ENCODE measurements around the gene NKG7. TPM values are rescaled to one million over a fixed set of nuclear protein-coding genes. Genes with fewer than 3 reads are reported as not detected.

NKG7 gene
- total RNA-seq, 1 experiment from 2014 or later, result not detected

DNA sequence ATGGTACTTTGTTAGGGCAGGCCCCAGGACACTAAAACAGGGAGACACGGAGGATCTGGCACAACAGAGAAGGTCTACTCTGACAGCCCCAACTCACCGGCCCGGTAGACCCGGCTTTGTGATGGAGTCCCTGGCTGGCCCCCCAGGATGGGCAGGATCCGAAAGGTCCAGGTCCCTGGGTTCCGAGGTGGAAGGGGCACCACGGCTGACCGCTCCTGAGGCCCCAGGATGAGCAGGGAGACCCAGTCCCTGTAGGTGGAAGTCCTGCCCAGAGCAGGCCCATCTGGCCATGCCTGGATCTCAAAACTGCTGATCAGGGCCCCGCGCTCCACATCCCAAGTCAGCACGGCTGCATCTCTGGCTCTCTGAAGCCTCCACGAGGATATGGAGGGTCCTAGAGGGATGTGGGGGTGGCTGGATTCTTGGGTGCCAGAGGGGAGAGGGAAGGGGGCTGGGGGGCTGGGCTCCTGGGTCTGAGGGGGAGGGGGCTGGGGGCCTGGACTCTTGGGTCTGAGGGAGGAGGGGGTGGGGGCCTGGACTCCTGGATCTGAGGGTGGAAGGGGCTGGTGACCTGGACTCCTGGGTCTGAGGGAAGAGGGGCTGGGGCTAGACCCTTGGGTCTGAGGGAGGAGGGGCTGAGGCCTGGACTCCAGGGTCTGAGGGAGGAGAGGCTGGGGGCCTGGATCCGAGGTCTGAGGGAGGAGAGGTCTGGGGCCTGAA is 35.2 kb downstream of the NKG7 start:
- Histone ChIP-seq H3K27me3 (ENCODE audit: low read length) (no peaks in the 10 kb centered on the region), H3K9me3 (ENCODE audit: low read length) (no peaks in the 10 kb centered on the region), H3K9me2 (replicated peaks; ENCODE audit: low read length) (no peaks in the 10 kb centered on the region), H3K4me3 (ENCODE audit: low read length) (no peak overlapping the region), H3K27ac (ENCODE audit: low read length) (no peak overlapping the region), H2AFZ (ENCODE audit: low read length) (no peak overlapping the region), H4K20me1 (ENCODE audit: low read length) (no peaks in the 10 kb centered on the region), H3K9ac (ENCODE audit: low read length) (no peak overlapping the region), H3K79me2 (ENCODE audit: low read length) (no peaks in the 10 kb centered on the region), H3F3A (ENCODE audit: low read length, unreplicated experiment) (no peaks in the 10 kb centered on the region), H3K4me2 (ENCODE audit: low read length) (no peak overlapping the region), H3K4me1 (ENCODE audit: insufficient read depth, low read length) (peaks cover 15% of the 10 kb centered on the region; the same call in 1 of the 2 replicates), H3K36me3 (ENCODE audit: low read depth, low read length) (no peaks in the 10 kb centered on the region)
- ChIA-PET CTCF (no interaction called here), POLR2A (ENCODE audit: unreplicated experiment) (no interaction called here)
- DNase-seq (no peak), ATAC-seq (no peak)
- no TSS peak for BruUV-seq (replicated peaks)
- TF ChIP-seq, protein P1, sequence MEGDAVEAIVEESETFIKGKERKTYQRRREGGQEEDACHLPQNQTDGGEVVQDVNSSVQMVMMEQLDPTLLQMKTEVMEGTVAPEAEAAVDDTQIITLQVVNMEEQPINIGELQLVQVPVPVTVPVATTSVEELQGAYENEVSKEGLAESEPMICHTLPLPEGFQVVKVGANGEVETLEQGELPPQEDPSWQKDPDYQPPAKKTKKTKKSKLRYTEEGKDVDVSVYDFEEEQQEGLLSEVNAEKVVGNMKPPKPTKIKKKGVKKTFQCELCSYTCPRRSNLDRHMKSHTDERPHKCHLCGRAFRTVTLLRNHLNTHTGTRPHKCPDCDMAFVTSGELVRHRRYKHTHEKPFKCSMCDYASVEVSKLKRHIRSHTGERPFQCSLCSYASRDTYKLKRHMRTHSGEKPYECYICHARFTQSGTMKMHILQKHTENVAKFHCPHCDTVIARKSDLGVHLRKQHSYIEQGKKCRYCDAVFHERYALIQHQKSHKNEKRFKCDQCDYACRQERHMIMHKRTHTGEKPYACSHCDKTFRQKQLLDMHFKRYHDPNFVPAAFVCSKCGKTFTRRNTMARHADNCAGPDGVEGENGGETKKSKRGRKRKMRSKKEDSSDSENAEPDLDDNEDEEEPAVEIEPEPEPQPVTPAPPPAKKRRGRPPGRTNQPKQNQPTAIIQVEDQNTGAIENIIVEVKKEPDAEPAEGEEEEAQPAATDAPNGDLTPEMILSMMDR (conservative IDR thresholded peaks at IDR 0.05; ENCODE audit: low read depth, low read length), result no peak
- TF ChIP-seq EZH2 (IDR thresholded peaks at IDR 0.05; ENCODE audit: low read length, unreplicated experiment), result no peak
- no peak for TF ChIP-seq EZH2phosphoT487 (IDR thresholded peaks at IDR 0.05; ENCODE audit: borderline replicate concordance, low read length)
- intact Hi-C loops (cut with micrococcal nuclease), result loop anchor here (5.0 kb wide), 1 partner anchor 180 kb away; no protein-coding TSS in a partner anchor

DNA sequence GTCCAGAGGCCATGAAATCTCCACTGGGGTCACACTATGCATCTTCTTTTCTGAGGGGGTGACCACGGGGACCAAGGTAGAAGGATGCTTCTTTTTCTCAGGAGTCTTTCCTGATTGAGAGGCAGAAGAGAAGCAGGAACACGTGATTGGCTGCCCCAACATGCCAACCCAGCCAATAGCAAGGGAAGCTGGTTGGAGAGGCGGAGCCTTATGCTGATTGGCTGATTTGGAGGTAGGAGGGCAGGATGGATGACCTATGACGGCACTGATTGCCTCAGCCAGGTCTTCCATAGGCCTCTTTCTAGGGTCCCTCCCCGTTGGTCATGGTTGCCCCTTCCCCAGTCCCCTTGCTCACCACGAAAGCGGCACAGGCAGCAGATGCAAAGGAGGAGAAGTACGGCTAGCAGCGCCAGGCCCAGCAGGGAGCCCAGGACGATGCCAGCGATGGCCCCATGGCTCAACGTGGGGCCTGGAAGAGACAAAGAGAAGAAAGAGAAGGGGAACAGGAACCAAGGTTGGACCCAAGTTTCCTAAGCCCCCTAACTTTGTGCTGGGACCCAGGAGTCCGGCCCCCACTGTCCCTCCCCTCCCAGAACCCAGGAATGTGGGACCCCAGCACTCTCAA is 38.5 kb downstream of the NKG7 start:
- POLR2A ChIA-PET (ENCODE audit: unreplicated experiment), result no interaction called here

More for the DNA sequence above, 38.5 kb downstream of the NKG7 start:
- Histone ChIP-seq H3K79me2 (ENCODE audit: low read length) (no peaks in the 10 kb centered on the region), H3K4me1 (ENCODE audit: insufficient read depth, low read length) (0 out of 2 replicates have a peak, but pooled peaks cover 4% of the 10 kb centered on the region), H3K27me3 (ENCODE audit: low read length) (no peaks in the 10 kb centered on the region), H3K4me3 (ENCODE audit: low read length) (no peak overlapping the region), H3K36me3 (ENCODE audit: low read depth, low read length) (no peaks in the 10 kb centered on the region), H3K4me2 (ENCODE audit: low read length) (no peak overlapping the region), H4K20me1 (ENCODE audit: low read length) (no peaks in the 10 kb centered on the region), H3K9me3 (ENCODE audit: low read length) (no peaks in the 10 kb centered on the region), H2AFZ (ENCODE audit: low read length) (no peak overlapping the region), H3K9me2 (replicated peaks; ENCODE audit: low read length) (no peaks in the 10 kb centered on the region), H3F3A (ENCODE audit: low read length, unreplicated experiment) (no peaks in the 10 kb centered on the region), H3K9ac (ENCODE audit: low read length) (no peak overlapping the region), H3K27ac (ENCODE audit: low read length) (no peak overlapping the region)
- intact Hi-C loops (cut with micrococcal nuclease), result no loop called here
- peak; percentile 25 for DNase-seq
- CTCF ChIA-PET, result no interaction called here
- no peak for ATAC-seq
- BruUV-seq (replicated peaks), result no TSS peak
- TF ChIP-seq EZH2phosphoT487 (IDR thresholded peaks at IDR 0.05; ENCODE audit: borderline replicate concordance, low read length) (no peak), EZH2 (IDR thresholded peaks at IDR 0.05; ENCODE audit: low read length, unreplicated experiment) (no peak)
- TF ChIP-seq, protein P1 (conservative IDR thresholded peaks at IDR 0.05; ENCODE audit: low read depth, low read length), result no peak

Data from PC-3 (cell line).